ENCODE measurements around the gene ZNFX1.

GRCh38 chr20:49225896-49226295 is 52.0 kb downstream of the ZNFX1 start:
- TF ChIP-seq CTCF (IDR thresholded peaks at IDR 0.05) (no peak), POLR2A (IDR thresholded peaks at IDR 0.05) (no peak)

Data from heart left ventricle (tissue), 13 donors.